ENCODE data around the gene CENPO. TPM values are rescaled to one million over a fixed set of nuclear protein-coding genes. Genes with fewer than 3 reads are reported as not detected.

Gene CENPO
- polyA plus RNA-seq, 3 donors: 1.6 to 2.6 (median 2.3) TPM

GRCh38 chr2:24852026-24852425 lies 58.8 kb downstream of the CENPO start:
- no peak for TF ChIP-seq CTCF (IDR thresholded peaks at IDR 0.05)
- Histone ChIP-seq H2AFZ (ENCODE audit: insufficient read depth, low read depth, low read length, poor library complexity, severe bottlenecking) (no peak overlapping the region), H3K9me3 (replicated peaks in 1 of 2; ENCODE audit: control insufficient read depth in 1 of 2, insufficient read depth in 1 of 2, low read length in 2 of 2) (peaks cover 0 to 40% of the 10 kb centered on the region in 2 donors), H3K4me1 (ENCODE audit: control insufficient read depth in 1 of 2, insufficient read depth in 2 of 2, low read length in 2 of 2) (no peaks in the 10 kb centered on the region), H3K4me3 (replicated peaks in 1 of 3; ENCODE audit: low read depth in 2 of 3, low read length in 3 of 3) (no peak overlapping the region), H3K36me3 (replicated peaks in 1 of 2; ENCODE audit: control insufficient read depth in 1 of 2, insufficient read depth in 2 of 2, low read length in 2 of 2) (no peaks in the 10 kb centered on the region), H3K4me2 (replicated peaks; ENCODE audit: extremely low read depth, low read length, poor library complexity, severe bottlenecking) (no peak overlapping the region), H3K9ac (ENCODE audit: insufficient read depth, low read length, poor library complexity, severe bottlenecking) (no peak overlapping the region), H3K27ac (ENCODE audit: low read depth in 1 of 2, low read length in 2 of 2) (no peak overlapping the region), H4K20me1 (ENCODE audit: insufficient read depth, low read length) (no peaks in the 10 kb centered on the region), H3K27me3 (ENCODE audit: control insufficient read depth in 2 of 2, insufficient read depth in 2 of 2, low read length in 2 of 2) (no peaks in the 10 kb centered on the region), H3K79me2 (ENCODE audit: insufficient read depth, low read length) (no peaks in the 10 kb centered on the region)
- Mint-ChIP-seq H3K36me3 (peaks cover 38% of the 10 kb centered on the region in 2 donors), H3K4me3 (no peak overlapping the region), H3K9me3 (peaks cover 17 to 29% (median 26%) of the 10 kb centered on the region in 7 donors), H3K27me3 (ENCODE audit: low read depth in 3 of 3) (peaks cover 0 to 3% (median 2%) of the 10 kb centered on the region in 3 donors), H3K27ac (no peak overlapping the region), H3K4me1 (peaks cover 1% of the 10 kb centered on the region)
- no peak for DNase-seq
- 93% methylated on average over 7 of the region's 13 CpGs for WGBS (ENCODE audit: insufficient coverage)
- intact Hi-C loops (cut with micrococcal nuclease): no loop called here

- H3K9ac ChIP-seq (ENCODE audit: insufficient read depth, low read length, poor library complexity, severe bottlenecking): no peak overlapping the region
- no peaks in the 10 kb centered on the region for H3K36me3 ChIP-seq (replicated peaks in 1 of 2; ENCODE audit: control insufficient read depth in 1 of 2, insufficient read depth in 2 of 2, low read length in 2 of 2)
- no peaks in the 10 kb centered on the region for H3K4me1 ChIP-seq (ENCODE audit: control insufficient read depth in 1 of 2, insufficient read depth in 2 of 2, low read length in 2 of 2)
- DNase-seq: no peak
- H4K20me1 ChIP-seq (ENCODE audit: insufficient read depth, low read length): no peaks in the 10 kb centered on the region
- peaks cover 0 to 37% of the 10 kb centered on the region in 2 donors for H3K9me3 ChIP-seq (replicated peaks in 1 of 2; ENCODE audit: control insufficient read depth in 1 of 2, insufficient read depth in 1 of 2, low read length in 2 of 2)
- Mint-ChIP-seq H3K36me3 (peaks cover 33% of the 10 kb centered on the region in 2 donors), H3K9me3 (peaks cover 13 to 26% (median 21%) of the 10 kb centered on the region in 7 donors), H3K4me1 (peaks cover 1% of the 10 kb centered on the region), H3K4me3 (no peak overlapping the region), H3K27ac (peak overlapping the region in 2 of 7 donors; percentile 4 to 80), H3K27me3 (ENCODE audit: low read depth in 3 of 3) (peaks cover 0 to 3% (median 2%) of the 10 kb centered on the region in 3 donors)
- no peaks in the 10 kb centered on the region for H3K27me3 ChIP-seq (ENCODE audit: control insufficient read depth in 2 of 2, insufficient read depth in 2 of 2, low read length in 2 of 2)
- WGBS (ENCODE audit: insufficient coverage): 96% methylated on average over 17 of the region's 23 CpGs
- H2AFZ ChIP-seq (ENCODE audit: insufficient read depth, low read depth, low read length, poor library complexity, severe bottlenecking): no peak overlapping the region
- H3K4me3 ChIP-seq (replicated peaks in 1 of 3; ENCODE audit: low read depth in 2 of 3, low read length in 3 of 3): no peak overlapping the region
- no peaks in the 10 kb centered on the region for H3K79me2 ChIP-seq (ENCODE audit: insufficient read depth, low read length)
- no peak overlapping the region for H3K4me2 ChIP-seq (replicated peaks; ENCODE audit: extremely low read depth, low read length, poor library complexity, severe bottlenecking)
- intact Hi-C loops (cut with micrococcal nuclease): no loop called here
- no peak for TF ChIP-seq CTCF (IDR thresholded peaks at IDR 0.05)
- no peak overlapping the region for H3K27ac ChIP-seq (ENCODE audit: low read depth in 1 of 2, low read length in 2 of 2)
These were observed 59.3 kb downstream of the CENPO start for GRCh38 chr2:24852431-24853020.
